ENCODE results near the gene CARD14. TPM values are rescaled to one million over a fixed set of nuclear protein-coding genes. Genes with fewer than 3 reads are reported as not detected.
"Not testable (repeated sequence)": the region's sequence is repeated elsewhere in the genome, so short reads cannot be mapped to it uniquely, and the experiment has no call there.

CARD14 gene
- total RNA-seq, 1 donor from 2014 or later = not detected

GRCh38 chr17:80138856-80139426 lies 30.9 kb upstream of the CARD14 start:
- Mint-ChIP-seq H3K4me3 (ENCODE audit: low read depth) (no peak overlapping the region), H3K36me3 (ENCODE audit: low read depth) (peaks cover 90% of the 10 kb centered on the region), H3K4me1 (ENCODE audit: low read depth) (peaks cover 5% of the 10 kb centered on the region), H3K27me3 (ENCODE audit: low read depth) (no peaks in the 10 kb centered on the region), H3K9me3 (no peaks in the 10 kb centered on the region), H3K27ac (no peak overlapping the region)
- DNase-seq (ENCODE audit: low spot score) = no peak
- intact Hi-C loops (cut with micrococcal nuclease) = no loop called here

- no peak overlapping the region for H3K4me3 Mint-ChIP-seq (ENCODE audit: low read depth)
- intact Hi-C loops (cut with micrococcal nuclease) = no loop called here
- H3K27me3 Mint-ChIP-seq (ENCODE audit: low read depth) = no peaks in the 10 kb centered on the region
- no peaks in the 10 kb centered on the region for H3K9me3 Mint-ChIP-seq
- H3K36me3 Mint-ChIP-seq (ENCODE audit: low read depth) = peaks cover 88% of the 10 kb centered on the region
- H3K4me1 Mint-ChIP-seq (ENCODE audit: low read depth) = peaks cover 23% of the 10 kb centered on the region
- no peak overlapping the region for H3K27ac Mint-ChIP-seq
- DNase-seq (ENCODE audit: low spot score) = no peak
Observed at GRCh38 chr17:80141463-80142165, 28.2 kb upstream of the CARD14 start.

GRCh38 chr17:80142929-80143328 lies 26.9 kb upstream of the CARD14 start:
- Mint-ChIP-seq H3K27me3 (ENCODE audit: low read depth) (no peaks in the 10 kb centered on the region), H3K4me3 (ENCODE audit: low read depth) (no peak overlapping the region), H3K27ac (no peak overlapping the region), H3K4me1 (ENCODE audit: low read depth) (peaks cover 23% of the 10 kb centered on the region), H3K9me3 (no peaks in the 10 kb centered on the region), H3K36me3 (ENCODE audit: low read depth) (peaks cover 79% of the 10 kb centered on the region)
- intact Hi-C loops (cut with micrococcal nuclease) = no loop called here
- no peak for DNase-seq (ENCODE audit: low spot score)

- Mint-ChIP-seq H3K4me1 (ENCODE audit: low read depth) (peaks cover 26% of the 10 kb centered on the region), H3K4me3 (ENCODE audit: low read depth) (peak overlapping the region; percentile 94), H3K9me3 (no peaks in the 10 kb centered on the region), H3K36me3 (ENCODE audit: low read depth) (peaks cover 55% of the 10 kb centered on the region), H3K27ac (peak overlapping the region; percentile 65), H3K27me3 (ENCODE audit: low read depth) (no peaks in the 10 kb centered on the region)
- intact Hi-C loops (cut with micrococcal nuclease) = loop anchor here (2.0 to 5.0 kb wide), 3 partner anchors 43 to 117 kb away; partner anchors contain the start of gene GAA
- DNase-seq (ENCODE audit: low spot score) = no peak
Observed at GRCh38 chr17:80145076-80146075, 24.5 kb upstream of the CARD14 start.

GRCh38 chr17:80146121-80147034 lies 23.5 kb upstream of the CARD14 start:
- peaks cover 48% of the 10 kb centered on the region for H3K36me3 Mint-ChIP-seq (ENCODE audit: low read depth)
- intact Hi-C loops (cut with micrococcal nuclease) = loop anchor here (2.0 to 5.0 kb wide), 3 partner anchors 44 to 116 kb away; partner anchors contain the start of gene GAA
- H3K4me3 Mint-ChIP-seq (ENCODE audit: low read depth) = peak overlapping the region; percentile 97
- H3K27me3 Mint-ChIP-seq (ENCODE audit: low read depth) = no peaks in the 10 kb centered on the region
- peak overlapping the region; percentile 94 for H3K27ac Mint-ChIP-seq
- DNase-seq (ENCODE audit: low spot score) = peak; percentile 28
- H3K9me3 Mint-ChIP-seq = no peaks in the 10 kb centered on the region
- peaks cover 26% of the 10 kb centered on the region for H3K4me1 Mint-ChIP-seq (ENCODE audit: low read depth)

- peak; percentile 98 for DNase-seq (ENCODE audit: low spot score)
- Mint-ChIP-seq H3K27ac (peak within 1 kb of the TSS; percentile 94), H3K4me1 (ENCODE audit: low read depth) (peaks cover 27% of the 10 kb centered on the region), H3K4me3 (ENCODE audit: low read depth) (peak within 1 kb of the TSS; percentile 97), H3K36me3 (ENCODE audit: low read depth) (peaks cover 39% of the 10 kb centered on the region), H3K27me3 (ENCODE audit: low read depth) (no peaks in the 10 kb centered on the region), H3K9me3 (peaks cover 3% of the 10 kb centered on the region)
- intact Hi-C loops (cut with micrococcal nuclease) = loop anchor here (2.0 to 5.0 kb wide), 3 partner anchors 45 to 116 kb away; partner anchors contain the start of gene GAA
Observed at GRCh38 chr17:80147035-80147822, 22.6 kb upstream of the CARD14 start, which contains the start of gene EIF4A3. Gene EIF4A3, minus strand, starts transcription at chr17:80147128. Its CDS starts 167 bp downstream, at chr17:80146961.

GRCh38 chr17:80151333-80151732 lies 18.5 kb upstream of the CARD14 start:
- H3K4me3 Mint-ChIP-seq (ENCODE audit: low read depth) = no peak overlapping the region
- H3K9me3 Mint-ChIP-seq = peaks cover 21% of the 10 kb centered on the region
- intact Hi-C loops (cut with micrococcal nuclease) = no loop called here
- no peak overlapping the region for H3K27ac Mint-ChIP-seq
- H3K36me3 Mint-ChIP-seq (ENCODE audit: low read depth) = peaks cover 9% of the 10 kb centered on the region
- no peak for DNase-seq (ENCODE audit: low spot score)
- peaks cover 10% of the 10 kb centered on the region for H3K4me1 Mint-ChIP-seq (ENCODE audit: low read depth)
- no peaks in the 10 kb centered on the region for H3K27me3 Mint-ChIP-seq (ENCODE audit: low read depth)

GRCh38 chr17:80152081-80152702 lies 17.6 kb upstream of the CARD14 start:
- peaks cover 10% of the 10 kb centered on the region for H3K4me1 Mint-ChIP-seq (ENCODE audit: low read depth)
- H3K27ac Mint-ChIP-seq = no peak overlapping the region
- no peak for DNase-seq (ENCODE audit: low spot score)
- no peak overlapping the region for H3K4me3 Mint-ChIP-seq (ENCODE audit: low read depth)
- peaks cover 21% of the 10 kb centered on the region for H3K9me3 Mint-ChIP-seq
- no peaks in the 10 kb centered on the region for H3K27me3 Mint-ChIP-seq (ENCODE audit: low read depth)
- intact Hi-C loops (cut with micrococcal nuclease) = no loop called here
- H3K36me3 Mint-ChIP-seq (ENCODE audit: low read depth) = peaks cover 5% of the 10 kb centered on the region

GRCh38 chr17:80153004-80153403 lies 16.8 kb upstream of the CARD14 start:
- Mint-ChIP-seq H3K4me1 (ENCODE audit: low read depth) (peaks cover 10% of the 10 kb centered on the region), H3K9me3 (peaks cover 21% of the 10 kb centered on the region), H3K27me3 (ENCODE audit: low read depth) (no peaks in the 10 kb centered on the region), H3K36me3 (ENCODE audit: low read depth) (peaks cover 4% of the 10 kb centered on the region), H3K27ac (no peak overlapping the region), H3K4me3 (ENCODE audit: low read depth) (no peak overlapping the region)
- intact Hi-C loops (cut with micrococcal nuclease) = no loop called here
- DNase-seq (ENCODE audit: low spot score) = no peak

- Mint-ChIP-seq H3K4me3 (ENCODE audit: low read depth) (no peak overlapping the region), H3K4me1 (ENCODE audit: low read depth) (peaks cover 7% of the 10 kb centered on the region), H3K27me3 (ENCODE audit: low read depth) (peaks cover under 1% of the 10 kb centered on the region), H3K36me3 (ENCODE audit: low read depth) (peaks cover 4% of the 10 kb centered on the region), H3K27ac (no peak overlapping the region), H3K9me3 (peaks cover 21% of the 10 kb centered on the region)
- no peak for DNase-seq (ENCODE audit: low spot score)
- intact Hi-C loops (cut with micrococcal nuclease) = no loop called here
Observed at GRCh38 chr17:80154166-80154565, 15.7 kb upstream of the CARD14 start.

- H3K4me3 Mint-ChIP-seq (ENCODE audit: low read depth); H3K27ac Mint-ChIP-seq; H3K36me3 Mint-ChIP-seq (ENCODE audit: low read depth); H3K4me1 Mint-ChIP-seq (ENCODE audit: low read depth); intact Hi-C loops (cut with micrococcal nuclease); DNase-seq (ENCODE audit: low spot score); H3K27me3 Mint-ChIP-seq (ENCODE audit: low read depth): not testable (repeated sequence)
- peaks cover 21% of the 10 kb centered on the region for H3K9me3 Mint-ChIP-seq
Observed at GRCh38 chr17:80155600-80155999, 14.2 kb upstream of the CARD14 start.

All from activated T-helper 2 cell treated with anti-CD3 and anti-CD28 coated beads, Interferon-gamma antibody, Interleukin-2, Interleukin-4, amounts not matched to agents 10 μg/mL and 5 μg/mL and 100 μg/mL, durations not matched to agents 14 hours and 24 hours and 36 hours (primary cell).